PC-3 (cell line): Measurements from ENCODE around the gene DISC1. TPM values are rescaled to one million over a fixed set of nuclear protein-coding genes. Genes with fewer than 3 reads are reported as not detected.

Source experiments
- ATAC-seq: fragments of 200-7000 bp; cut with Tn5 transposase; 2 replicates; pipeline ENCODE4 v1.9.1; 2020; ENCODE audit warnings: mild to moderate bottlenecking, moderate library complexity
- BruUV-seq: library from RNA; stranded (reverse); fragments of 400-500 nt; replicated peaks from 2 replicates; lab custom pipeline; 2021; lab: Mats Ljungman, UMichigan
- CTCF ChIA-PET: fragments of 300-600 bp; sonication (Branson Sonifier 250); formaldehyde crosslinking; loops from one replicate; lab custom pipeline; 2022; ENCODE audit warnings: antibody characterized with exemption; lab: Charles Lee
- POLR2A ChIA-PET: fragments of 300-600 bp; sonication (Branson Sonifier 250); formaldehyde crosslinking; loops from one replicate; lab custom pipeline; 2022; ENCODE audit warnings: antibody characterized with exemption; ENCODE audit not compliant: unreplicated experiment; lab: Charles Lee
- DNase-seq: peaks from one replicate; pipeline ENCODE4 v3.0.0-alpha.2; 2015
- H2AFZ ChIP-seq: fragments of 300-600 bp; sonication (generic); 2 replicates; pipeline ENCODE4 v1.6.0; 2016; ENCODE audit warnings: antibody characterized with exemption, low read length
- H3F3A ChIP-seq: fragments of 300-600 bp; sonication (generic); one replicate; pipeline ENCODE4 v1.6.0; 2017; ENCODE audit warnings: antibody characterized with exemption, low read length, control low read depth, mild to moderate bottlenecking; ENCODE audit not compliant: unreplicated experiment
- H3K27ac ChIP-seq: fragments of 300-600 bp; sonication (generic); 2 replicates; pipeline ENCODE4 v1.5.1; 2016; ENCODE audit warnings: mild to moderate bottlenecking, low read length
- H3K27me3 ChIP-seq: fragments of 300-600 bp; sonication (generic); 2 replicates; pipeline ENCODE4 v1.6.1; 2016; ENCODE audit warnings: low read length, mixed read lengths
- H3K36me3 ChIP-seq: fragments of 300-600 bp; sonication (generic); 2 replicates; pipeline ENCODE4 v1.6.1; 2016; ENCODE audit warnings: low read depth, mixed run types, low read length, mixed read lengths
- H3K4me1 ChIP-seq: fragments of 300-600 bp; sonication (generic); 2 replicates; pipeline ENCODE4 v1.5.1; 2016; ENCODE audit warnings: low read length; ENCODE audit not compliant: insufficient read depth
- H3K4me2 ChIP-seq: fragments of 300-600 bp; sonication (generic); 2 replicates; pipeline ENCODE4 v1.6.0; 2016; ENCODE audit warnings: low read length
- H3K4me3 ChIP-seq: fragments of 300-600 bp; sonication (generic); 2 replicates; pipeline ENCODE4 v1.5.1; 2016; ENCODE audit warnings: mild to moderate bottlenecking, low read length, mixed read lengths
- H3K79me2 ChIP-seq: fragments of 300-600 bp; sonication (generic); 2 replicates; pipeline ENCODE4 v1.6.1; 2017; ENCODE audit warnings: low read length, mixed read lengths
- H3K9ac ChIP-seq: fragments of 300-600 bp; sonication (generic); 2 replicates; pipeline ENCODE4 v1.6.0; 2016; ENCODE audit warnings: mild to moderate bottlenecking, low read length
- H3K9me2 ChIP-seq: fragments of 300-600 bp; sonication (generic); replicated peaks from 2 replicates; pipeline ENCODE4 v1.6.1; 2016; ENCODE audit warnings: mixed run types, low read length, mixed read lengths
- H3K9me3 ChIP-seq: fragments of 300-600 bp; sonication (generic); 2 replicates; pipeline ENCODE4 v1.6.1; 2016; ENCODE audit warnings: low read length, mixed read lengths
- H4K20me1 ChIP-seq: fragments of 300-600 bp; sonication (generic); 2 replicates; pipeline ENCODE4 v1.6.1; 2016; ENCODE audit warnings: low read length, mixed read lengths
- EZH2 ChIP-seq: fragments of 300-600 bp; sonication (generic); IDR thresholded peaks from one replicate; pipeline ENCODE4 v1.6.1; 2017; ENCODE audit warnings: antibody characterized with exemption, mild to moderate bottlenecking, low read length; ENCODE audit not compliant: unreplicated experiment
- EZH2phosphoT487 ChIP-seq: fragments of 300-600 bp; sonication (generic); IDR thresholded peaks from 2 replicates; pipeline ENCODE4 v1.6.1; 2018; ENCODE audit warnings: mild to moderate bottlenecking, antibody characterized with exemption, low read length, borderline replicate concordance
- intact Hi-C: fragments of 100-400 bp; cut with micrococcal nuclease; formaldehyde crosslinking; loops from 2 replicates; pipeline ENCODE4 v1.9.0; 2023
- total RNA-seq: library from RNA; depleted of rRNA; stranded (reverse); fragments of >200 nt; gene quantifications from 2 replicates; pipeline ENCODE4 v1.2.3, GENCODE V29; 2014
- TF ChIP-seq, protein P1 (sequence below): fragments of 300-600 bp; sonication (generic); conservative IDR thresholded peaks from 2 replicates; pipeline ENCODE4 v1.5.1; 2017; ENCODE audit warnings: antibody characterized with exemption, low read depth, mild to moderate bottlenecking, low read length

The DISC1 gene
- total RNA-seq, 1 experiment from 2014 or later, result 3.4 TPM

DNA sequence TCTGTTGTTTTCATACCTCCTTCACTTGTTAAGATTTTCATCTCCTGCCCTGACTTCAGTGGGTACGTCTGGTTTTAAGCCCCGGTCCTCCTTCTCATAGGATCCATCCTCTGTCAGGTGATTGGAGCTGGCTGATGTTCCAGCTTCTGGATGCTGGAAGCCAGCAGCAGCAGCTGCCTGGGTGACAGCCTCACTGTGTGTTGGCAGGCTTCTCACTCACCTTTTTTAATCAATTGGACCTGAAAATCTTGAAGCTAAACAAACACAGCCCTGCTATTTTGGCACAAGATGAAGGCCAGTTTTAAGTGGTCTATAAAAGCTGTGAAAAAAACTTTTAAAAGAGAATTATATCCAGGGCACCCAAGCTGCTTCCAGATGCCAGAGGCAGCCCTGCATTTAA lies 181.0 kb downstream of the DISC1 start:
- no TSS peak for BruUV-seq

GRCh38 chr1:231808116-231808515 lies 181.5 kb downstream of the DISC1 start:
- no peak overlapping the region for H3K4me3 ChIP-seq
- H3K9me2 ChIP-seq, result no peaks in the 10 kb centered on the region
- ChIA-PET CTCF (interaction anchor here (0.7 kb wide), 1 partner anchor 77 kb away, joined by 3 read pairs; no protein-coding TSS in a partner anchor), POLR2A (no interaction called here)
- peaks cover 19% of the 10 kb centered on the region for H3K4me1 ChIP-seq
- H3K79me2 ChIP-seq, result no peaks in the 10 kb centered on the region
- no peaks in the 10 kb centered on the region for H3K27me3 ChIP-seq
- no peaks in the 10 kb centered on the region for H3K9me3 ChIP-seq
- no peak overlapping the region for H3K4me2 ChIP-seq
- H3K27ac ChIP-seq, result no peak overlapping the region
- ATAC-seq (no peak), DNase-seq (no peak)
- no peak overlapping the region for H2AFZ ChIP-seq
- TF ChIP-seq EZH2 (no peak), EZH2phosphoT487 (no peak)
- TF ChIP-seq, protein P1, sequence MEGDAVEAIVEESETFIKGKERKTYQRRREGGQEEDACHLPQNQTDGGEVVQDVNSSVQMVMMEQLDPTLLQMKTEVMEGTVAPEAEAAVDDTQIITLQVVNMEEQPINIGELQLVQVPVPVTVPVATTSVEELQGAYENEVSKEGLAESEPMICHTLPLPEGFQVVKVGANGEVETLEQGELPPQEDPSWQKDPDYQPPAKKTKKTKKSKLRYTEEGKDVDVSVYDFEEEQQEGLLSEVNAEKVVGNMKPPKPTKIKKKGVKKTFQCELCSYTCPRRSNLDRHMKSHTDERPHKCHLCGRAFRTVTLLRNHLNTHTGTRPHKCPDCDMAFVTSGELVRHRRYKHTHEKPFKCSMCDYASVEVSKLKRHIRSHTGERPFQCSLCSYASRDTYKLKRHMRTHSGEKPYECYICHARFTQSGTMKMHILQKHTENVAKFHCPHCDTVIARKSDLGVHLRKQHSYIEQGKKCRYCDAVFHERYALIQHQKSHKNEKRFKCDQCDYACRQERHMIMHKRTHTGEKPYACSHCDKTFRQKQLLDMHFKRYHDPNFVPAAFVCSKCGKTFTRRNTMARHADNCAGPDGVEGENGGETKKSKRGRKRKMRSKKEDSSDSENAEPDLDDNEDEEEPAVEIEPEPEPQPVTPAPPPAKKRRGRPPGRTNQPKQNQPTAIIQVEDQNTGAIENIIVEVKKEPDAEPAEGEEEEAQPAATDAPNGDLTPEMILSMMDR, result no peak
- no peaks in the 10 kb centered on the region for H3K36me3 ChIP-seq
- no peaks in the 10 kb centered on the region for H4K20me1 ChIP-seq
- BruUV-seq, result no TSS peak
- H3K9ac ChIP-seq, result no peak overlapping the region
- intact Hi-C loops, result loop anchor here (2.0 kb wide), 1 partner anchor 51 kb away; no protein-coding TSS in a partner anchor
- no peaks in the 10 kb centered on the region for H3F3A ChIP-seq

More for the DNA sequence above, 181.0 kb downstream of the DISC1 start:
- Histone ChIP-seq H3K4me2 (no peak overlapping the region), H3K36me3 (no peaks in the 10 kb centered on the region), H3K4me1 (peaks cover 19% of the 10 kb centered on the region), H3K9me2 (no peaks in the 10 kb centered on the region), H3K9me3 (no peaks in the 10 kb centered on the region), H3K27me3 (no peaks in the 10 kb centered on the region), H4K20me1 (no peaks in the 10 kb centered on the region), H2AFZ (no peak overlapping the region), H3K4me3 (no peak overlapping the region), H3K27ac (no peak overlapping the region), H3K79me2 (no peaks in the 10 kb centered on the region), H3K9ac (no peak overlapping the region), H3F3A (no peaks in the 10 kb centered on the region)
- ATAC-seq (peak; percentile 31), DNase-seq (no peak)
- TF ChIP-seq, protein P1, result no peak
- TF ChIP-seq EZH2phosphoT487 (no peak), EZH2 (no peak)
- POLR2A ChIA-PET, result no interaction called here
- intact Hi-C loops, result no loop called here
- CTCF ChIA-PET, result interaction anchor here (0.7 kb wide), 1 partner anchor 77 kb away, joined by 3 read pairs; no protein-coding TSS in a partner anchor

- peak overlapping the region; percentile 22 for H3K4me2 ChIP-seq
- peak; percentile 86 for ATAC-seq
Observed at GRCh38 chr1:231808990-231809389, 182.4 kb downstream of the DISC1 start.

More at GRCh38 chr1:231808990-231809389, 182.4 kb downstream of the DISC1 start:
- intact Hi-C loops, result loop anchor here (1.0 to 2.0 kb wide), 2 partner anchors 18 to 52 kb away; no protein-coding TSS in a partner anchor
- TF ChIP-seq, protein P1, result no peak
- no peaks in the 10 kb centered on the region for H3K27me3 ChIP-seq
- H3K79me2 ChIP-seq, result no peaks in the 10 kb centered on the region
- H3K36me3 ChIP-seq, result no peaks in the 10 kb centered on the region
- no peaks in the 10 kb centered on the region for H4K20me1 ChIP-seq
- H3K9ac ChIP-seq, result peak overlapping the region; percentile 6; the same call in 1 of the 2 replicates
- BruUV-seq, result no TSS peak
- H2AFZ ChIP-seq, result peak overlapping the region; percentile 2; the same call in 1 of the 2 replicates
- DNase-seq, result peak; percentile 95
- H3K27ac ChIP-seq, result peak overlapping the region; percentile 33
- ChIA-PET POLR2A (no interaction called here), CTCF (no interaction called here)
- peaks cover 19% of the 10 kb centered on the region for H3K4me1 ChIP-seq
- no peaks in the 10 kb centered on the region for H3K9me2 ChIP-seq
- H3K9me3 ChIP-seq, result no peaks in the 10 kb centered on the region
- no peak overlapping the region for H3K4me3 ChIP-seq
- no peaks in the 10 kb centered on the region for H3F3A ChIP-seq
